Breast epithelium (tissue), 4 donors: ENCODE data around the gene IDH3A. TPM values are rescaled to one million over a fixed set of nuclear protein-coding genes. Genes with fewer than 3 reads are reported as not detected.

Experiments
- DNase-seq, 2 donors: peaks; one replicate each; pipeline ENCODE4 v3.0.0-alpha.2; 2019; ENCODE audit warnings: low spot score in 2 of 2
- H3K27ac ChIP-seq, 2 donors: fragments of 200-600 bp; sonication (generic) in 1 of 2; one replicate each; pipeline ENCODE4 v1.5.1; 2016 to 2019; ENCODE audit warnings: mild to moderate bottlenecking in 1 of 2
- H3K27me3 ChIP-seq, 2 donors: fragments of 200-600 bp; sonication (generic) in 1 of 2; one replicate each; pipeline versions ENCODE4 v1.5.1 to v1.6.0; 2017 to 2019; ENCODE audit warnings: control low read depth in 1 of 2, mild to moderate bottlenecking in 1 of 2
- H3K36me3 ChIP-seq: fragments of 200-600 bp; one replicate; pipeline ENCODE4 v1.5.1; 2019
- H3K4me1 ChIP-seq, 2 donors: fragments of 200-600 bp; sonication (generic); one replicate each; pipeline ENCODE4 v1.5.1; 2016 to 2019; ENCODE audit warnings: control low read depth in 1 of 2
- H3K4me3 ChIP-seq, 3 donors: fragments of 200-600 bp; sonication (generic); 1 replicate in 2 of 3; 2 replicates in 1 of 3; pipeline ENCODE4 v1.5.1; 2016 to 2019; ENCODE audit warnings: mild to moderate bottlenecking in 3 of 3, moderate library complexity in 2 of 3
- H3K9me3 ChIP-seq, 2 donors: fragments of 200-600 bp; sonication (generic) in 1 of 2; one replicate each; pipeline ENCODE4 v1.5.1; 2016 to 2019; ENCODE audit warnings: control low read depth in 1 of 2
- CTCF ChIP-seq, 3 donors: fragments of 450-650 bp; IDR thresholded peaks; one replicate each; pipeline ENCODE4 v1.5.1; 2016 to 2017; ENCODE audit warnings: antibody characterized with exemption in 3 of 3, mild to moderate bottlenecking in 3 of 3, moderate library complexity in 3 of 3
- POLR2A ChIP-seq: fragments of 450-650 bp; IDR thresholded peaks from one replicate; pipeline ENCODE4 v1.6.1; 2016; ENCODE audit warnings: antibody characterized with exemption, mild to moderate bottlenecking, moderate library complexity
- POLR2AphosphoS5 ChIP-seq, 3 donors: sonication (generic); formaldehyde crosslinking; IDR thresholded peaks; one replicate each; pipeline ENCODE4 v1.6.1; 2017; ENCODE audit warnings: antibody characterized with exemption in 3 of 3
- intact Hi-C: fragments of 100-400 bp; cut with DNase I; formaldehyde crosslinking; loops from one replicate; pipeline ENCODE4 v1.15.1; 2023; ENCODE audit warnings: low total_unique reads
- total RNA-seq, 3 donors: library from RNA; depleted of rRNA; stranded (reverse); fragments of >200 nt; gene quantifications; one replicate each; pipeline ENCODE4 v1.1.0, GENCODE V29; 2016

The IDH3A gene
- total RNA-seq, 3 donors from 2014 or later = 44.2 to 63.2 (median 52.0) TPM

- H3K27ac ChIP-seq = peak overlapping the region; percentile 61 to 71
- H3K27me3 ChIP-seq = no peaks in the 10 kb centered on the region
- no peaks in the 10 kb centered on the region for H3K36me3 ChIP-seq
- peak in 1 of 2 donors; percentile 80 for DNase-seq
- intact Hi-C loops = no loop called here
- no peak overlapping the region for H3K4me3 ChIP-seq
- H3K4me1 ChIP-seq = no peaks in the 10 kb centered on the region
- no peaks in the 10 kb centered on the region for H3K9me3 ChIP-seq
- TF ChIP-seq POLR2A (no peak), POLR2AphosphoS5 (IDR thresholded peaks at IDR 0.05) (peak in 1 of 3 donors; percentile 37)
Observed at GRCh38 chr15:78133801-78134200, 15.4 kb upstream of the IDH3A start.

- no peak for TF ChIP-seq CTCF (IDR thresholded peaks at IDR 0.05)
- no peak for TF ChIP-seq POLR2A
- no peak for TF ChIP-seq POLR2AphosphoS5 (IDR thresholded peaks at IDR 0.05)
- H3K27me3 ChIP-seq = no peaks in the 10 kb centered on the region
- no peaks in the 10 kb centered on the region for H3K36me3 ChIP-seq
- no peak for DNase-seq
- H3K4me3 ChIP-seq = no peak overlapping the region
- H3K27ac ChIP-seq = no peak overlapping the region
- H3K9me3 ChIP-seq = no peaks in the 10 kb centered on the region
- intact Hi-C loops = no loop called here
- H3K4me1 ChIP-seq = no peaks in the 10 kb centered on the region
Observed at GRCh38 chr15:78139578-78139977, 9.6 kb upstream of the IDH3A start.

GRCh38 chr15:78140292-78140691 is 8.9 kb upstream of the IDH3A start:
- DNase-seq = no peak
- no peak for TF ChIP-seq POLR2AphosphoS5 (IDR thresholded peaks at IDR 0.05)
- TF ChIP-seq POLR2A = no peak
- no peak for TF ChIP-seq CTCF (IDR thresholded peaks at IDR 0.05)
- Histone ChIP-seq H3K36me3 (no peaks in the 10 kb centered on the region), H3K9me3 (no peaks in the 10 kb centered on the region), H3K27me3 (no peaks in the 10 kb centered on the region), H3K27ac (no peak overlapping the region), H3K4me3 (no peak overlapping the region), H3K4me1 (no peaks in the 10 kb centered on the region)
- intact Hi-C loops = no loop called here

- DNase-seq = no peak
- intact Hi-C loops = no loop called here
- Histone ChIP-seq H3K27ac (no peak overlapping the region), H3K9me3 (no peaks in the 10 kb centered on the region), H3K4me3 (no peak overlapping the region), H3K36me3 (no peaks in the 10 kb centered on the region), H3K27me3 (no peaks in the 10 kb centered on the region), H3K4me1 (no peaks in the 10 kb centered on the region)
- TF ChIP-seq POLR2A (no peak), CTCF (IDR thresholded peaks at IDR 0.05) (no peak), POLR2AphosphoS5 (IDR thresholded peaks at IDR 0.05) (no peak)
Observed at GRCh38 chr15:78142332-78142731, 6.8 kb upstream of the IDH3A start.

- intact Hi-C loops = no loop called here
- Histone ChIP-seq H3K27me3 (no peaks in the 10 kb centered on the region), H3K36me3 (no peaks in the 10 kb centered on the region), H3K9me3 (no peaks in the 10 kb centered on the region), H3K4me1 (peaks cover 0 to 9% of the 10 kb centered on the region in 2 donors), H3K27ac (no peak overlapping the region), H3K4me3 (no peak overlapping the region)
- DNase-seq = no peak
- TF ChIP-seq POLR2AphosphoS5 (IDR thresholded peaks at IDR 0.05) (no peak), CTCF (IDR thresholded peaks at IDR 0.05) (no peak), POLR2A (no peak)
Observed at GRCh38 chr15:78146425-78147154, 2.6 kb upstream of the IDH3A start.
